GM21528 (cell line): ENCODE results near the gene NEDD8.

Source experiments
- ATAC-seq: cut with Tn5 transposase; IDR thresholded peaks from one replicate; pipeline ENCODE4 v1.9.1; 2021; ENCODE audit warnings: mild to moderate bottlenecking, moderate library complexity; ENCODE audit not compliant: unreplicated experiment, low FRiP score

Gene NEDD8

GRCh38 chr14:24184104-24184970 is 47.8 kb downstream of the NEDD8 start:
- ATAC-seq: no peak

GRCh38 chr14:24183014-24183481 is 49.1 kb downstream of the NEDD8 start:
- no peak for ATAC-seq

- no peak for ATAC-seq
Measured at GRCh38 chr14:24182110-24182882, 49.9 kb downstream of the NEDD8 start.

- ATAC-seq: no peak
Measured at GRCh38 chr14:24181371-24182077, 50.6 kb downstream of the NEDD8 start.

- ATAC-seq: no peak
Measured at GRCh38 chr14:24179961-24180796, 52.0 kb downstream of the NEDD8 start.

GRCh38 chr14:24179294-24179960 is 52.7 kb downstream of the NEDD8 start:
- no peak for ATAC-seq

GRCh38 chr14:24178399-24179178 is 53.6 kb downstream of the NEDD8 start:
- ATAC-seq: no peak

GRCh38 chr14:24177891-24178290 is 54.3 kb downstream of the NEDD8 start:
- no peak for ATAC-seq

GRCh38 chr14:24177041-24177825 is 54.9 kb downstream of the NEDD8 start:
- no peak for ATAC-seq

GRCh38 chr14:24176599-24176998 is 55.6 kb downstream of the NEDD8 start:
- no peak for ATAC-seq

GRCh38 chr14:24172871-24173281 is 59.3 kb downstream of the NEDD8 start:
- no peak for ATAC-seq

- ATAC-seq: no peak
Measured at GRCh38 chr14:24172261-24172860, 59.8 kb downstream of the NEDD8 start.

- ATAC-seq: peak; percentile 72
Measured at GRCh38 chr14:24171422-24172260, 60.5 kb downstream of the NEDD8 start, which contains the start of gene REC8. REC8 (plus strand) TSS chr14:24172080; CDS start chr14:24172553, 473 bp downstream.

GRCh38 chr14:24167469-24168114 is 64.6 kb downstream of the NEDD8 start:
- no peak for ATAC-seq
